HG03139 (cell line): ENCODE data around the gene C10orf105.

Experiments
- ATAC-seq: cut with Tn5 transposase; IDR thresholded peaks from one replicate; pipeline ENCODE4 v1.9.1; 2021; ENCODE audit not compliant: unreplicated experiment

C10orf105 gene

DNA sequence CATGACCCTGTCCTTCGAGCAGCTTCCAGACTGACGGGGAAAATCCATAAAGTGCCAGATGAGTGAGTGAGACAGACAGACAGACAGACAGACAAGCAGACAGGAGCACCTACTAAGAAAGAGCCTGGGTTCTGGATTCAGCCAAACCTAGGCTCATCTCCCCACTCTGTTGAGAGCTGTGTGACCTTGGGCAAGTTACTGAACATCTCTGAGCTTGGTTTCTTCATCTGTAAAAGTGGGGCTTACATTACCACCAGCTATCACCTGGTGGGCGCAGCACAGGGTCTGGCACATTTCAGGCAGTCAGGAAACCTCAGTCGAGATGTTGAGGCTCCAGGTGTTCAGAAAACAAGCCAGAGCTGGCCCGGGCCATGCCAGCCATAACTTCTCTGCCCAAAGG, 37.6 kb downstream of the C10orf105 start:
- ATAC-seq, result no peak

DNA sequence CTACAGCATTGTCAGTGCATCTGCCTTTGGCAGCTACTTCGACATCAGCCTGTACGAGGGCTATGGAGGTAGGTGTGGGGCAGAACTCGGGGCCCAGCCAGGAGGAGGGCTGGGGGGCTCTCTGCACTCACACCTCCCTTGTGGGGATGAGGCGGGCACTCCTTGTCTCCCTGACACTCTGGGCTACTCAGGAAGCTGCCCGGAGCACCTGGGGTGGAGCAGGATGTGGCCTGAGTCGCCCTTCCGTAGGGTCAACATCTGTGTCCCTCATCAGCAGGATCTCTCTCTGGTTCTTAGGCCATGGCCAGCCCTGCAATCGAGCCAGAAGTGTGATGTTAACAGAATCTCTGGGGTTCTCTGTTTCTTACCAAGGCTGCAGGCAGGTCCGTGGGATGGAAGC, 40.2 kb downstream of the C10orf105 start:
- ATAC-seq, result no peak

DNA sequence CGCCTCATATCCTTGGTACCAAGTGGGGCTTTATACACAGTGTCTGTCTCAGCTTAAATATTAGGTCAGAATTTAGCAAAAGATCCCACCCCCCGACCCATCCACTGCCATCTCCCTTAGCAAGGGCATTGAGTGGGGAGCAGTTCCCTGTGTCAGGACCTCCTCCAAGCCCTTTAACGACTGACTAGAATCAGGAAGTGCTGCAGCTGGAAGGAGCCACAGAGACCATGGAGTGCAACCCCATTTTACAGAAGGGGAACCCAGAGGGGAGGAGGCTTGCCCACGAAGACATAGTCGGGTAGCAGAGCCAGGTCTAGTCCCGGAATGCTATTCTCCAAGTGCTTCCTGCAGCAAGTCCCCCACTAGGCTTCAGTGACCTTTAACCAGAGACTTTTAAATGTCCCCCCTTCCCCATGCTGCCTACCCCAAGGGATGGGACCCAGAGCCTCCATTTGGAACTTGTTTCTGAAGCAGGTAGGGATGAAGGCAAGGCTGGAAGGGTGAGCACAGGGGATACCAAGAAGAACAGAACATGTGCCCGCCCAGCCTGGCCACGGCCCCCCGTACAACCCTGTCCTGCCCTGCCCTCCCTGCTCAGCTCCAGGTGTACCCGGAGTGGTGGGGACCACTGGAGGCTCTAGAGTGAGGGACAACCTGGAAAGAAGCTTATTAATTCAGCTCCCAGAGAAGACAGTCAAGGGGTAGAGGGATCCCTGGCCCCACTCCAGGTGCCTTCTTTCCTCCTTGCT, 41.3 kb downstream of the C10orf105 start:
- ATAC-seq, result no peak

DNA sequence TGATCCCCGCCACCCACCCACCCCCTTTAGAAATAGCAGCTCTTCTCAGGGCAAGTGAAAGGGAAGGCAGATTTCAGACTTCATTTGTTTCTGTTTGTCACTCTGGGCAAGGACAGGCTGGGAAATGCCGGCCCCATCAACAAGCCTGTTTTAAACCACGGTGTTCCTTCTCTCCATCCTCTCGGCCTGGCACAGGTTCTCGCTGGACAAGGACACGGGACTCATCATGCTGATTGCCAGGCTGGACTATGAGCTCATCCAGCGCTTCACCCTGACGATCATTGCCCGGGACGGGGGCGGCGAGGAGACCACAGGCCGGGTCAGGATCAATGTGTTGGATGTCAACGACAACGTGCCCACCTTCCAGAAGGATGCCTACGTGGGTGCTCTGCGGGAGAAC, 42.3 kb downstream of the C10orf105 start:
- no peak for ATAC-seq

DNA sequence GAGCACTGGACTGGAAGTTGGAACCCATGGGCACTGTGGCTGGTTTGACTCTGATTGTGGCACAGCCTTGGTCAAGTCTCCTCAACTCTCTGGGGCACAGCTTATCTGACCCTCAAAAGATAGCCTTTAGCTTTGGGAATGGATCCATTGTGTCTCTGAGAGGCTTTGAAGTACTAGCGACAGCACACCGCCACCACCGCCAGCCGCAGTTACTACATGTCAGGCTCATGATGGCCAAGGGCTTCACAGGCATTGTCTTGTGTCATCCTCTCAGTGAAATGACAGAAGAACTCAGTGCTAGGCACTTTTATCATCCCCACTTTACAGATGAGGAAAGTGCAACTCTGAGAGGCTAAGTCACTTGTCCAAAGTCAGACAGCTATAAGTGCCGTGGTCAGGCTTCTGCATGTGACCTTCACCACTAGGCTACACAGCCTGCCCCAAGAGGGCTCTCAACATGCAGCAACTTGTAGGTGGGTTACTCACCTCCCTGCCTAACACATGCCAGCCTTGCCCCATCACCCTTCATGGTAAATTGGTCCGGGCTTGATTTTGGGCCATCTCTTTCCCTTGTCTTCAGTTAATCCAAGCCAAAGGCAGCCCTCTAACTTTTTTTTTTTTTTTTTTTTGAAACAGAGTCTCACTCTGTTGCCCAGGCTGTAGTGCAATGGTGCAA, 44.1 kb downstream of the C10orf105 start:
- no peak for ATAC-seq

DNA sequence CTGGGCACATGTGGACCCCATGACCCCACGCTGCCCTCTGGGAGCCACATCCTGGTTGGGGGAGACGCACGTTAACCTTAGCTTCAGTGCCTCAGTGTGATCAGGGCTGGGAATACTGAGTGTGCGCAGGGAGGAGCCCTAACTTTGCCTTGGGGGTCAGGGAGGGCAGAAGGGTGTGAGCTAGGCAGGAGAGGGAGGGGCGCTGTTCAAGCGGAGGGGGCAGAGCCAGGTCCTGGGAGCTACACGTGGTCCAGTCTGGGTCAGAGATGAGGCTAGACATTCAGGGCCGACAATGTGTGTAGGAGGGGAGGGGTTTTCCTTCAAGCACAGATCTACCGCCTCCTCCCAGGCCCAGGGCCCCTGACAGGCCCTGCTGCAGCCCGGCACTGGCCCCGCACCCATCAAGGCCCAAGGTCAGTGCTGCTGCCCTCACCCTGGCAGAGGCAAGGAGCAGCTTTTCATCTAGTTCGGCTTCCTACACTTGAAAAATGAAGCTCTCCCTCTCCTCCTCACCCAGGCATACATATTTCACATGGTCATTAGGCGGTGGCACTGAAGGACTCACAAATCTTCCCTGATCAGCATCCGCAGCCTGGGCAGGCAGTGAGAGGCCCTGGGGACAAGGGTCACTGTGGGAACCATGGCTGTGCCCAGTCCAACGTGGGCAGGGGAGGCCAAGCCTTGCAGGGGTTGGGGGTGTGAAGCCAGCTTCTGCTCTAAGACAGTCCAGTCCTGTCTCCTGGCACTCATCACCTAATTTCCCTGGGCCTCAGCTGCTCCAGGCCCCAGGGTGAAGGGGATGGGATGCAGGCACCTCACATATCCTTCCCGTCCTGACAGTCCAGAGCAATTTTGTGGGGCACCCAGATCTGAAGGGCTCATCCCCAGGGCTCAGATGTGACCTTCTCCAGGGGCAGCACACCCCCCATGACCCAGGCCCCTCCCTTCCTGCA, 47.3 kb downstream of the C10orf105 start:
- no peak for ATAC-seq

DNA sequence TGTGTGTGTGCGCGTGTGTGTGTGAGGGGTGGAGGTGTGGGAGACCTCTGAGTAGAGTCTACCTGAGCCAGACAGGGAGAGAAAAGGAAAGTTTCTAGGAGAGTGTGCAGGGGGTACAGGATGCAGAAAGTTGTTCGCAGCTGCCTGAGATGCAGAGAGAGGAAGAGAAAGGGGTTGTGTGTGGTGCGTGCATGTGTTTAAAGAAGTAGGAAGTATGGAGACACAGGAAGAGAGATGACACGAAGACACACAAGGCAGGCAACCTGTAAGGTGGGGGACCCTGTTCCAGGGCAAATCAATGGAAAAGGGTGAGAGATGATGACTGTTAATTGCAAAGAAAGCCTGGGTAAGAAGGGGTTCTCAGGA, 52.2 kb downstream of the C10orf105 start:
- ATAC-seq, result no peak

DNA sequence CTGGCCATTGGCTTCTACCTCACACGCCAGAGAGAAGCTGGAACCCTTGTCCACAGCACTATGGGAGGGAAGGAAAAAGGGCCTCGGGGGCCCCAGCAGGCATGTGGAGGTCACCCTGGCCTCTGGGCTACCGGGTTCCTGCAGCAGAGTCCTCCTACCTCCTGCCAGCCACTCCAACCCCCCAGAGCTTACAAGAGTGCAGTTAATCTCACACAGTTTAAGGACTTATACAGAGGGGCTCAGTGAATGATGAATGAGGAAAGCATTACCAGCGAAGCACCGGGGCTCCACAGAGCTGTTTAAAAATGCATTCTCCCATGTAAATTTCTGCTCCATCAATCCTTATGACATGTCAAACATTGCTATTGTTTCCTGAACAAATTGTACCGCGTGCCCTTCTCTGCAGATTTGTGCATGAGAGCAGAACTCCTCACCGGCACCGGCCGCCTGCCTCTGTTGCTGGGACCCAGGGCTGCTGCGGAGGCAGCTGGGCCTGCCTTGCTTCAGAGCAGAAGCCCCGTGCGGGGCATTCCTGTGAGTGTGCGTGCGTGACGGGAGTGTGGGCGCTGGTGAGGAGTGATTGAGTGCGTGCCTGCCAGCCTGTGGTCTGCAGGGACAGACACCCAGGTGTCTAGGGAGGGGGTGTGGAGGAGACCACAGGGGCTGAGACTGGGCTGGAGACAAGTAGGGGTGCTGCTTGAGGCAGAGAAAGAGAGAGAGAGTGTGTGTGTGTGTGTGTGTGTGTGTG, 52.8 kb downstream of the C10orf105 start:
- ATAC-seq, result no peak

DNA sequence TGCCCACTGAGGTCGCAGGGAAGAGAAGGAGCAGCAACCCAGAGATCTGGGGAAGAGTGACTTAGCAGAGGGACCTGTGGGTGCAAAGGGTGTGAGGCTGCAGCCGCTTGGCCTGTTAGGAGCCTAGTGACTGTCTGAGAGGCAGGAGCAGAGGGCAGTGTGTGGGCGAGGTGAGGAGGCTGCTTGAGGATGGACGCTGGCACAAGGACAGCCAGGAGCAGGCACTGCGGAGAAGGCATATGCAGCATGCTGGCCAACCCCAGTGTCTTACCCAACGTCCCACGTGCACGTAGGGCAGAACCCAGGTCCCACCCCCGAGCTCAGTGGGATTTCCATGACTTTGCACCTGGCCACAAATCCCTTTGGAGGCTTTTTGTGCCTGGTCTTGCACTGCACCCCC, 54.1 kb downstream of the C10orf105 start:
- ATAC-seq, result no peak

DNA sequence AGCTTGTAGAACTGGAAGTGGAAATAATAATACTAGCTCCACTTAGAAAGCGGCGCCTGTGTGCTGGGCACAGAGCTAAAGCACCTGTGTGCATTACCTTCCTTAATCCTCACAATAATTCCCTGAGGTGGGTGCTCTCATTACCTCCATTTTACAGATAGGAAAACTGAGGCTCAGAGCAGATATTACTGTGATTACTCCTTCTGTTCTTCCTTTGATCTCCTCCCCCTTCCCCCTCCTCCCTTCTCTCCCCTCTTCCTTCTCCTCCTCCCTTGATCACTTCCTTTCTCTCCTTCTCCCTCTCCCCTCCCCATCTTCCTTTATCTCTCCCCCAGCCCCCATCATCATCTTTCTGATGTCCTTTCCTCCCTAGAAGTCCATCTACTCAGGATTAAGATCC, 55.0 kb downstream of the C10orf105 start:
- ATAC-seq, result no peak

DNA sequence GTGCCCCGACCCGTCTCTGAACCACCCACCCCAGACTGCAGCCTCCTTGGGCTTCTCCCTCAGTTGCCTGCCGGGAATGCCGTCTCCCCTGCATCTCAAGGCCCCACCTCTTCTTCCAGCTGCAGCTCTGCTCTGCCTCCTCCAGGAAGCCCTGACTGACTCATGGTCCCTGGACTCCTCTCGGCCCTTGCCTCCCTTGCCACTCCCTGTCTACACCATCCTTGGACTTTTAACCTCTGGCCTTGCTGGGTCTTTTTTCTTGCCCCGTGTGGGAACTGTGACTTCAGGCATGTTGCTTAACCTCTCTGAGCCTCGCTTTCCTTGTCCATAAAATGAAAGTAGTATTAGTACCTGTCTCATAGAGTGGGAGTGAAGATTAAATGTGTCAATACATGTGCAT, 56.3 kb downstream of the C10orf105 start:
- no peak for ATAC-seq

DNA sequence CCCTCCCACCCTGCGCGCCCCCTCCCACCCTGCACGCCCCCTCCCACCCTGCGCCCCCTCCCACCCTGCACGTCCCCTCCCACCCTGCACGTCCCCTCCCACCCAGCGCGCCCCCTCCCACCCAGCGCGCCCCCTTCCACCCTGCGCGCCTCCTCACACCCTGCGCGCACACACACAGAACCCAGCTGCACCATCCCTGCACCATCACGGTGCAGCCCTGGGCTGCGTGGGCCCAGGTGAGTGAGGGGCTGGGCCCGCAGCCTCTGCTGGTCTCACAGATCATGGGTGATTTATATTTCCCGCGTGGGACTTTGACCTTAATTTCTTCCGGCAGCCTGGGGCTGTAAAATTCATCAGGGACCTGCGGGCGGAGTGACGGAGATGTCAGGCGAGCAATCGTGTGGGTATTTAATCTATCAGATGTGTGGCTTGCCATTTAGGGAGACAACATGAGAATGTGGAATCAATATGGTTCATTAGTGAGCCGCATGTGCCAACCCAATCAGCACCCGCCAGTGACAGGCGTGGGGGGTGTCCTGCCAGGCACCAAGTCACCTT, 57.7 kb downstream of the C10orf105 start:
- no peak for ATAC-seq
